ENCODE results near the gene C1QB.

DNA sequence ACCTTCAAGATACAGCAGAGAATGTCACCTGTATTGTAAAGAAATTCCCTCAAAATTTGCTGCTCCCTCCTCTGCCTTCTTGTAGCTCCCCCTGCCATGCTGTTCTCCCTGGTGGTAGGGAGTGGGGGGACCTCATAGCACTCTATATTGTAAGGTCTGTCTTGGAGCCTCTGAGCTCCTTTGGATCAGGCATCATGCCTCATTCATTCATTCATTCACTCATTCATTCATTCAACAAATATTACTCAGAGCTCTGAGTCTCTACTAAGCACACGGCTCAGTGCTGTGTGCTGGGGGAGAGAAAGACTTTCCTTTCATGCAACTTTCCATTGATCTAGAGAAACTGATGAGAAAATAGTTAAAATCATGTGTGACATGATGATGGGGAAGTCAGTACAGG, 30.5 kb downstream of the C1QB start:
- TF ChIP-seq POLR2A (IDR thresholded peaks at IDR 0.05; ENCODE audit: low read depth, low read length) (no peak), CEBPB (IDR thresholded peaks at IDR 0.05; ENCODE audit: low read depth, low read length) (no peak), CHD1 (IDR thresholded peaks at IDR 0.05; ENCODE audit: low read depth, low read length) (no peak), FOS (IDR thresholded peaks at IDR 0.05; ENCODE audit: low read depth, low read length) (no peak), RFX5 (IDR thresholded peaks at IDR 0.05; ENCODE audit: low read depth, low read length) (no peak), MXI1 (IDR thresholded peaks at IDR 0.05; ENCODE audit: borderline replicate concordance, low read depth, low read length) (no peak), RAD21 (IDR thresholded peaks at IDR 0.05; ENCODE audit: low read length) (no peak), NFE2L2 (IDR thresholded peaks at IDR 0.05; ENCODE audit: low read depth, low read length) (no peak), MAZ (IDR thresholded peaks at IDR 0.05; ENCODE audit: borderline replicate concordance, low read depth, low read length) (no peak), SMC3 (IDR thresholded peaks at IDR 0.05; ENCODE audit: low read depth, low read length) (no peak)
- TF ChIP-seq, protein P1, sequence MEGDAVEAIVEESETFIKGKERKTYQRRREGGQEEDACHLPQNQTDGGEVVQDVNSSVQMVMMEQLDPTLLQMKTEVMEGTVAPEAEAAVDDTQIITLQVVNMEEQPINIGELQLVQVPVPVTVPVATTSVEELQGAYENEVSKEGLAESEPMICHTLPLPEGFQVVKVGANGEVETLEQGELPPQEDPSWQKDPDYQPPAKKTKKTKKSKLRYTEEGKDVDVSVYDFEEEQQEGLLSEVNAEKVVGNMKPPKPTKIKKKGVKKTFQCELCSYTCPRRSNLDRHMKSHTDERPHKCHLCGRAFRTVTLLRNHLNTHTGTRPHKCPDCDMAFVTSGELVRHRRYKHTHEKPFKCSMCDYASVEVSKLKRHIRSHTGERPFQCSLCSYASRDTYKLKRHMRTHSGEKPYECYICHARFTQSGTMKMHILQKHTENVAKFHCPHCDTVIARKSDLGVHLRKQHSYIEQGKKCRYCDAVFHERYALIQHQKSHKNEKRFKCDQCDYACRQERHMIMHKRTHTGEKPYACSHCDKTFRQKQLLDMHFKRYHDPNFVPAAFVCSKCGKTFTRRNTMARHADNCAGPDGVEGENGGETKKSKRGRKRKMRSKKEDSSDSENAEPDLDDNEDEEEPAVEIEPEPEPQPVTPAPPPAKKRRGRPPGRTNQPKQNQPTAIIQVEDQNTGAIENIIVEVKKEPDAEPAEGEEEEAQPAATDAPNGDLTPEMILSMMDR (conservative IDR thresholded peaks at IDR 0.05; ENCODE audit: low read depth, low read length): no peak
- TF ChIP-seq, protein P2, sequence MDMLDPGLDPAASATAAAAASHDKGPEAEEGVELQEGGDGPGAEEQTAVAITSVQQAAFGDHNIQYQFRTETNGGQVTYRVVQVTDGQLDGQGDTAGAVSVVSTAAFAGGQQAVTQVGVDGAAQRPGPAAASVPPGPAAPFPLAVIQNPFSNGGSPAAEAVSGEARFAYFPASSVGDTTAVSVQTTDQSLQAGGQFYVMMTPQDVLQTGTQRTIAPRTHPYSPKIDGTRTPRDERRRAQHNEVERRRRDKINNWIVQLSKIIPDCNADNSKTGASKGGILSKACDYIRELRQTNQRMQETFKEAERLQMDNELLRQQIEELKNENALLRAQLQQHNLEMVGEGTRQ (IDR thresholded peaks at IDR 0.05; ENCODE audit: low read depth, low read length): no peak
